Subcutaneous adipose tissue (tissue), 4 donors: Measurements from ENCODE around the gene IGFN1. TPM values are rescaled to one million over a fixed set of nuclear protein-coding genes. Genes with fewer than 3 reads are reported as not detected.

ENCODE experiments used
- total RNA-seq, 4 donors: library from RNA; depleted of rRNA; stranded (reverse); fragments of >200 nt; gene quantifications; one replicate each; pipeline ENCODE4 v1.1.0, GENCODE V29; 2016
- TF ChIP-seq, protein P1 (sequence below): fragments of 450-650 bp; IDR thresholded peaks from one replicate; pipeline ENCODE4 v1.5.1; 2016; ENCODE audit warnings: low read depth, mild to moderate bottlenecking, control low read depth, antibody characterized with exemption, moderate library complexity

The IGFN1 gene
- total RNA-seq, 4 donors from 2014 or later: not detected

GRCh38 chr1:201154389-201155165, 36.0 kb upstream of the IGFN1 start, which contains the start of gene TMEM9:
TSS of gene TMEM9 (minus strand) at chr1:201154474. CDS start at chr1:201153923, 551 bp downstream.
- TF ChIP-seq, protein P1, sequence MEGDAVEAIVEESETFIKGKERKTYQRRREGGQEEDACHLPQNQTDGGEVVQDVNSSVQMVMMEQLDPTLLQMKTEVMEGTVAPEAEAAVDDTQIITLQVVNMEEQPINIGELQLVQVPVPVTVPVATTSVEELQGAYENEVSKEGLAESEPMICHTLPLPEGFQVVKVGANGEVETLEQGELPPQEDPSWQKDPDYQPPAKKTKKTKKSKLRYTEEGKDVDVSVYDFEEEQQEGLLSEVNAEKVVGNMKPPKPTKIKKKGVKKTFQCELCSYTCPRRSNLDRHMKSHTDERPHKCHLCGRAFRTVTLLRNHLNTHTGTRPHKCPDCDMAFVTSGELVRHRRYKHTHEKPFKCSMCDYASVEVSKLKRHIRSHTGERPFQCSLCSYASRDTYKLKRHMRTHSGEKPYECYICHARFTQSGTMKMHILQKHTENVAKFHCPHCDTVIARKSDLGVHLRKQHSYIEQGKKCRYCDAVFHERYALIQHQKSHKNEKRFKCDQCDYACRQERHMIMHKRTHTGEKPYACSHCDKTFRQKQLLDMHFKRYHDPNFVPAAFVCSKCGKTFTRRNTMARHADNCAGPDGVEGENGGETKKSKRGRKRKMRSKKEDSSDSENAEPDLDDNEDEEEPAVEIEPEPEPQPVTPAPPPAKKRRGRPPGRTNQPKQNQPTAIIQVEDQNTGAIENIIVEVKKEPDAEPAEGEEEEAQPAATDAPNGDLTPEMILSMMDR: no peak

DNA sequence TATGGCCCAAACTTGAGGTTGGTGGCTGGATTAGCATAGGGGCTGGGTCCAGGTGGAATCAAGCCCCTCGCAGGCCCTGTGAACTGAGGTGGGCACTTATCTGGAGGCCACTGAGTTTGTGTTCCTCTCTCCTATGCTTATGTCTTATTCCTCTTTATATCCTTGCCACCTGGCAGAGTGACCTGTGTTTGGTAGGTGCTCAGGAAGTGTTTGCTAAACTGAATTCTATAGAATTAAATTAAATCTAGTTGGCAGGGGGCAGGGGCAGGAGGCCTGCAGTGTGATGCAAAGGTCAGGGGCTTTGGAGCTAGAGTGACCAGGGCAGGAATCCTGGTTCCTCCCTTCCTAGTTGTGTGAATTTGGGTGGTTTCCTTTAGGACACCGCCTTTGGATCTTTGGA, 35.3 kb upstream of the IGFN1 start:
- TF ChIP-seq, protein P1: no peak

- TF ChIP-seq, protein P1: no peak
These were observed 34.3 kb upstream of the IGFN1 start for GRCh38 chr1:201156346-201156745.

- TF ChIP-seq, protein P1: no peak
These were observed 33.8 kb upstream of the IGFN1 start for GRCh38 chr1:201156819-201157218.

DNA sequence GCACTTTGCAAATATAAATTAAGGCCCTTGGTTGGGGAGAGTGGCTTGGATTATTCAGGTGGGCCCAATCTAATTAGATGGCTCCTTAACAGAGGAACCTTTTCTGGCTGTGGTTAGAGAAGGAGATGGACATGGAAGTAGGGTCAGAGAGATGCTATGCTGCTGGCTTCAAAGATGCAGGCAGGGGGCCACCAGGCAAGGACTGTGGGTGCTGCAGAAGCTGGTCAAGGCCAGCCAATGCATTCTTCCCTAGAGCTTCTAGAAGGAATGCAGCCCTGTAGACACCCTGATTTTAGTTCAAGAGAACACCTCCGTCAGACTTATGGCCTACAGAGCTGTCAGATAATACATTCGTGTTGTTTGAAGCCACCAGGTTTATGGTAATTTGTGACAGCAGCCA, 32.7 kb upstream of the IGFN1 start:
- TF ChIP-seq, protein P1: no peak

DNA sequence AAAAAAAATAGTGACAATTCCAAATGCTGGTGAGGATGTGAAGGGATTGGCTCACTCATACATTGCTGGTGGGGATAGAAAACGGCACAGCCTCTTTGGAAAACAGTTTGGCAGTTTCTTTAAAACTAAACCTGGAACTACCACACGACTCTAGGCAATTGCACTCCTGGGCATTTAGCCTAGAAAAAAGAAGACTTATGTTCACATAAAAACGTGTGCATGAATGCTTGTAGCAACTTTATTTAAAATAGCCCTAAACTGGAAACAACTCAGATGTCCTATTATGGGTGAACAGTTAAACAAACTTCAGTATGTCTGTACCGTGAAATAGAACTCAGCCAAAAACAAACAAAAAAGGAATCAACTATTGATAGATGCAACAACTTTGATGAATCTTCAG, 26.9 kb upstream of the IGFN1 start:
- TF ChIP-seq, protein P1: no peak

GRCh38 chr1:201164645-201165044, 26.0 kb upstream of the IGFN1 start:
- TF ChIP-seq, protein P1: no peak
